ENCODE results near the gene SNAP91. TPM values are rescaled to one million over a fixed set of nuclear protein-coding genes. Genes with fewer than 3 reads are reported as not detected.

The SNAP91 gene
- total and polyA plus RNA-seq, 9 of the 15 experiments (the other 6 are each of a cell fraction or from before 2014, with no cell fraction given): not detected

DNA sequence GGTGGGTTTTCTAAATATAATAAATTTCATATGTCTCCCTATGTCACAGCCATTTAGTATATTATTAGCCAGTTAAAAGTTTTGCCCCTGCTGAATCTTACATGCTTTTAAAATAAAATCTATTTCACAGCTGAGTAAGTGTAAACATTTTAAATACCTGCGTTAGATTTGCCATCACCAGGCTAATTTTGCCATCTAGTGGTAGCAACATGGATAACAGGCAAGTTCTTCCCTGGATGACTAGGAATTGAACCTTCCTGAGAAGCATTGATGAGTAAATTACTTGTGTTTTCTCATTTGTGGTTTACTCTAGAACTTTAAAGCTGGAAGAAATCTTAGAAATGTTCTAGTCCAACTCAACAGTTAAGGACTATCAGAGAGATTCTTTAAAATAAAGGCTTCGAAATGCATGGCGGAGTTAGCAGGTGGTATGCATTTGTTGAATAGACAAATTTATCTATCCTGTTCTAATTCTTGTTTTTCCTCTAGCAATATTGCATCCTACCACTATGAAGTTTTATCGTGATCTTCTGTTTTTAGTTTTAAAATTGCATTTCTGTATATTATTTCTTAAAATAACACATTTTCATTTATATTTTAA, 193.9 kb downstream of the SNAP91 start (continued):
- TF ChIP-seq KDM4B (IDR thresholded peaks at IDR 0.05; ENCODE audit: borderline replicate concordance in 2 of 2, low read depth in 1 of 2) (no peak), NCOA2 (IDR thresholded peaks at IDR 0.05; ENCODE audit: partially characterized antibody in 2 of 2) (no peak), SMARCC2 (IDR thresholded peaks at IDR 0.05; ENCODE audit: low read depth) (no peak), TSC22D4 (tag; IDR thresholded peaks at IDR 0.05) (no peak)

DNA sequence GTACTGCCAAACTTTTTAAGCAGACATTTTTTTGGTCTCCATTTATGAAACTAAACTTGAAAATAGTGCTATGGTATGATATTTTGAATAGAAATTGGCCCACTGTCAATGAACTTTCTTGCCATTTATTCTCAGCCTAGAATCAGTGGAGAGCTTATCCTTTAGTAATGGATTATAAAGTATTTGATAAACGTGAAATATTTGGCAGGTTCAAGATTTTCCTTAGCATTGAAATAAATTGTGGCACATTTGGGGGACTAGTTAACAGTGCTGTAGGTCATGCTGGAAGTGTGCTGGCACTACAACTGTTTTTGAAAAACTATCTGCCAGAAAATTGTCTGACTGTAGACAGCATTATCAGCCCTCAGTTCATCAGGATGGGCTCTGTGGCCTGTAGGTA, 194.4 kb downstream of the SNAP91 start:
- Histone ChIP-seq H3K9ac (ENCODE audit: insufficient read depth in 1 of 2, low read depth in 2 of 2, low read length in 2 of 2) (no peak overlapping the region), H2AFZ (ENCODE audit: low read depth, low read length) (no peak overlapping the region), H4K20me1 (replicated peaks; ENCODE audit: control insufficient read depth, insufficient read depth, low read length) (no peaks in the 10 kb centered on the region), H3K9me3 (replicated peaks; ENCODE audit: control insufficient read depth, insufficient read depth, low read depth, low read length) (no peaks in the 10 kb centered on the region), H3K36me3 (ENCODE audit: control insufficient read depth, insufficient read depth, low read length) (no peaks in the 10 kb centered on the region), H3K27me3 (ENCODE audit: control insufficient read depth in 2 of 2, insufficient read depth in 2 of 2, low read length in 2 of 2) (peaks cover 0 to 7% of the 10 kb centered on the region in 2 experiments; a peak in 2 of 5 replicates), H3K27ac (ENCODE audit: extremely low read depth, low read depth, low read length) (no peak overlapping the region), H3K4me3 (no peak overlapping the region), H3K9me1 (ENCODE audit: control insufficient read depth, insufficient read depth, low read length) (no peaks in the 10 kb centered on the region), H3K79me2 (ENCODE audit: control insufficient read depth, insufficient read depth, low read length) (no peaks in the 10 kb centered on the region), H3K4me2 (ENCODE audit: insufficient read depth, low read length) (no peak overlapping the region), H3K4me1 (replicated peaks in 1 of 2; ENCODE audit: control insufficient read depth in 2 of 2, insufficient read depth in 2 of 2, low read length in 2 of 2) (peaks cover 0 to 9% of the 10 kb centered on the region in 2 experiments; a peak in 3 of 5 replicates)
- BruUV-seq (replicated peaks): no TSS peak
- intact Hi-C loops (cut with micrococcal nuclease): loop anchor here (10.0 kb wide), 1 partner anchor 1240 kb away; no protein-coding TSS in a partner anchor
- 21% methylated on average over 1 of the region's 1 CpG for WGBS (ENCODE audit: insufficient coverage, low coverage, missing lambda C conversion rate)
- ChIA-PET POLR2A (interaction anchor here (0.7 to 1.4 kb wide), 3 partner anchors 22 to 340 kb away, joined by 3 read pairs; no protein-coding TSS in a partner anchor), CTCF (ENCODE audit: low intra/inter-chr PET ratio) (interaction anchor here (0.6 to 2.8 kb wide), 5 partner anchors 97 to 1264 kb away, joined by 3 to 29 read pairs (median 12); partner anchors contain the start of genes DOP1A and UBE3D)
- DNase-seq (ENCODE audit: extremely low read depth in 1 of 4, low spot score in 3 of 4) (no peak), FAIRE-seq (no peak), ATAC-seq (no peak)
- in situ Hi-C loops (cut with MboI): loop anchor here (10.0 kb wide), 1 partner anchor 1250 kb away; no protein-coding TSS in a partner anchor
- TF ChIP-seq RNF2 (IDR thresholded peaks at IDR 0.05): no peak
- TF ChIP-seq ZNF175 (CRISPR knock-in tag; IDR thresholded peaks at IDR 0.05; ENCODE audit: low read depth): no peak
- TF ChIP-seq, protein P1, sequence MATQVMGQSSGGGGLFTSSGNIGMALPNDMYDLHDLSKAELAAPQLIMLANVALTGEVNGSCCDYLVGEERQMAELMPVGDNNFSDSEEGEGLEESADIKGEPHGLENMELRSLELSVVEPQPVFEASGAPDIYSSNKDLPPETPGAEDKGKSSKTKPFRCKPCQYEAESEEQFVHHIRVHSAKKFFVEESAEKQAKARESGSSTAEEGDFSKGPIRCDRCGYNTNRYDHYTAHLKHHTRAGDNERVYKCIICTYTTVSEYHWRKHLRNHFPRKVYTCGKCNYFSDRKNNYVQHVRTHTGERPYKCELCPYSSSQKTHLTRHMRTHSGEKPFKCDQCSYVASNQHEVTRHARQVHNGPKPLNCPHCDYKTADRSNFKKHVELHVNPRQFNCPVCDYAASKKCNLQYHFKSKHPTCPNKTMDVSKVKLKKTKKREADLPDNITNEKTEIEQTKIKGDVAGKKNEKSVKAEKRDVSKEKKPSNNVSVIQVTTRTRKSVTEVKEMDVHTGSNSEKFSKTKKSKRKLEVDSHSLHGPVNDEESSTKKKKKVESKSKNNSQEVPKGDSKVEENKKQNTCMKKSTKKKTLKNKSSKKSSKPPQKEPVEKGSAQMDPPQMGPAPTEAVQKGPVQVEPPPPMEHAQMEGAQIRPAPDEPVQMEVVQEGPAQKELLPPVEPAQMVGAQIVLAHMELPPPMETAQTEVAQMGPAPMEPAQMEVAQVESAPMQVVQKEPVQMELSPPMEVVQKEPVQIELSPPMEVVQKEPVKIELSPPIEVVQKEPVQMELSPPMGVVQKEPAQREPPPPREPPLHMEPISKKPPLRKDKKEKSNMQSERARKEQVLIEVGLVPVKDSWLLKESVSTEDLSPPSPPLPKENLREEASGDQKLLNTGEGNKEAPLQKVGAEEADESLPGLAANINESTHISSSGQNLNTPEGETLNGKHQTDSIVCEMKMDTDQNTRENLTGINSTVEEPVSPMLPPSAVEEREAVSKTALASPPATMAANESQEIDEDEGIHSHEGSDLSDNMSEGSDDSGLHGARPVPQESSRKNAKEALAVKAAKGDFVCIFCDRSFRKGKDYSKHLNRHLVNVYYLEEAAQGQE (IDR thresholded peaks at IDR 0.05; ENCODE audit: borderline replicate concordance): no peak
- TF ChIP-seq, protein P1 (CRISPR knock-in tag; IDR thresholded peaks at IDR 0.05; ENCODE audit: low read depth): no peak
- TF ChIP-seq, protein P2, sequence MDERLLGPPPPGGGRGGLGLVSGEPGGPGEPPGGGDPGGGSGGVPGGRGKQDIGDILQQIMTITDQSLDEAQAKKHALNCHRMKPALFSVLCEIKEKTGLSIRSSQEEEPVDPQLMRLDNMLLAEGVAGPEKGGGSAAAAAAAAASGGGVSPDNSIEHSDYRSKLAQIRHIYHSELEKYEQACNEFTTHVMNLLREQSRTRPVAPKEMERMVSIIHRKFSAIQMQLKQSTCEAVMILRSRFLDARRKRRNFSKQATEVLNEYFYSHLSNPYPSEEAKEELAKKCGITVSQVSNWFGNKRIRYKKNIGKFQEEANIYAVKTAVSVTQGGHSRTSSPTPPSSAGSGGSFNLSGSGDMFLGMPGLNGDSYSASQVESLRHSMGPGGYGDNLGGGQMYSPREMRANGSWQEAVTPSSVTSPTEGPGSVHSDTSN (CRISPR knock-in tag; IDR thresholded peaks at IDR 0.05; ENCODE audit: low read depth): no peak
- TF ChIP-seq, protein P2 (tag; conservative IDR thresholded peaks at IDR 0.05; ENCODE audit: low read depth): no peak

Data from K562 (cell line).